Measurements from ENCODE around the gene GABRR3.

GRCh38 chr3:98012979-98013378, 22.1 kb downstream of the GABRR3 start:
- TF ChIP-seq CTCF (IDR thresholded peaks at IDR 0.05) (no peak), POLR2A (IDR thresholded peaks at IDR 0.05) (no peak)

Data from breast epithelium (tissue), 3 donors.